Lower leg skin (tissue), 4 donors: ENCODE data around the gene ACKR3. TPM values are rescaled to one million over a fixed set of nuclear protein-coding genes. Genes with fewer than 3 reads are reported as not detected.

ENCODE experiments used
- DNase-seq, 2 donors: peaks; one replicate each; pipeline ENCODE4 v3.0.0-alpha.2; 2019; ENCODE audit warnings: low spot score in 2 of 2
- H3K4me3 ChIP-seq: fragments of 200-600 bp; sonication (generic); 2 replicates; pipeline ENCODE4 v1.5.1; 2017; ENCODE audit warnings: mild to moderate bottlenecking, low read depth; ENCODE audit not compliant: poor library complexity, severe bottlenecking
- POLR2A ChIP-seq, 2 donors: fragments of 450-650 bp; IDR thresholded peaks; one replicate each; pipeline ENCODE4 v1.6.1; 2016 to 2017; ENCODE audit warnings: antibody characterized with exemption in 2 of 2, mild to moderate bottlenecking in 1 of 2, moderate library complexity in 1 of 2
- WGBS, 2 donors: methylation state at CpG; one replicate each; pipeline ENCODE4 v1.1.5; 2018; 5-methylcytosine and 5-hydroxymethylcytosine counted together
- intact Hi-C: fragments of 100-400 bp; cut with DNase I; formaldehyde crosslinking; loops from one replicate; pipeline ENCODE4 v1.15.0; 2023; ENCODE audit warnings: low total_unique reads
- total RNA-seq, 4 donors: library from RNA; depleted of rRNA; stranded (reverse); fragments of >200 nt; gene quantifications; one replicate each; pipeline ENCODE4 v1.1.0, GENCODE V29; 2016
- TF ChIP-seq, protein P1 (sequence below), 3 donors: fragments of 450-650 bp; IDR thresholded peaks; one replicate each; pipeline ENCODE4 v1.5.1; 2016; ENCODE audit warnings: antibody characterized with exemption in 3 of 3, mild to moderate bottlenecking in 3 of 3, moderate library complexity in 2 of 3

ACKR3 gene
- total RNA-seq, 4 donors from 2014 or later = 6.7 to 25.0 (median 16.7) TPM

DNA sequence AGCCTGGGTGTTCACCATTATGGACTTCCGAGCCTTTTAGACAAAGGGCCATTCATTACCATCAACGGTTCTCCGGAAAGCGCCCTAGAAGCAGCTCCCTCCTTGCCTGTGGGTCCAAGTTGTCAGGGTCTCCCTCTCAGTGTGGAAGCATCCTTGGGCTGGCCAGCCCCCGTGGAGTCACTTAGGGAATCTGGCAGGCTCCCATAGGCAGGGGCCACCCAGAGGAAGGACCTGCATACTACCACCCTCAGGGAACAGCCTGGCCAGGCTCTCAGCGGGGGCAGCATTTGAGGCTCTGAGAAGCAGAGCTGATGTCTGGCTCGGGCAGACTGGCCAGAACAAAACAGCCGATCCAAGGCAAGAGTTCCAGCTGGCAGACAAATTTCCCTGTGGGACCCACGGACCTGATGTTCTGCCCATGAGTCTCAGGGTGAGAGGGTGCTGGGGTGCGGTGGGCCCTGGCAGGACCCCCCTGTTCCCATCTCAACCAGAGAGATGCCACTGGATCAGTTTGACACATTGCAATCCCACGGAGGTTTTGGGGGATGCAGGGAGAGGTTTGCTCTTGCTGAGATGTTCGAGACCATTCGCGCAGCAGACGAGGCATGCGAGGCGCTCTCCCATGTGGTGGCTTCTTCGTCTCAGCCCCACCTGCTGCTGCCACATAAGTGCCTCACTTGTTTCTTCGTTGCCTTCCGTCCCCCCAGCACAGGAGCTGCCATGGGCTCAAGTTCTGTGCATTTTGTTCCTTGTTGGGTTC lies 56.9 kb downstream of the ACKR3 start:
- 78 to 82% methylated on average over 18 to 20 of the region's 20 CpGs for WGBS, 2 donors
- no peak for DNase-seq
- no peak for TF ChIP-seq POLR2A (IDR thresholded peaks at IDR 0.05)
- TF ChIP-seq, protein P1, sequence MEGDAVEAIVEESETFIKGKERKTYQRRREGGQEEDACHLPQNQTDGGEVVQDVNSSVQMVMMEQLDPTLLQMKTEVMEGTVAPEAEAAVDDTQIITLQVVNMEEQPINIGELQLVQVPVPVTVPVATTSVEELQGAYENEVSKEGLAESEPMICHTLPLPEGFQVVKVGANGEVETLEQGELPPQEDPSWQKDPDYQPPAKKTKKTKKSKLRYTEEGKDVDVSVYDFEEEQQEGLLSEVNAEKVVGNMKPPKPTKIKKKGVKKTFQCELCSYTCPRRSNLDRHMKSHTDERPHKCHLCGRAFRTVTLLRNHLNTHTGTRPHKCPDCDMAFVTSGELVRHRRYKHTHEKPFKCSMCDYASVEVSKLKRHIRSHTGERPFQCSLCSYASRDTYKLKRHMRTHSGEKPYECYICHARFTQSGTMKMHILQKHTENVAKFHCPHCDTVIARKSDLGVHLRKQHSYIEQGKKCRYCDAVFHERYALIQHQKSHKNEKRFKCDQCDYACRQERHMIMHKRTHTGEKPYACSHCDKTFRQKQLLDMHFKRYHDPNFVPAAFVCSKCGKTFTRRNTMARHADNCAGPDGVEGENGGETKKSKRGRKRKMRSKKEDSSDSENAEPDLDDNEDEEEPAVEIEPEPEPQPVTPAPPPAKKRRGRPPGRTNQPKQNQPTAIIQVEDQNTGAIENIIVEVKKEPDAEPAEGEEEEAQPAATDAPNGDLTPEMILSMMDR (IDR thresholded peaks at IDR 0.05) = no peak
- no peak overlapping the region for H3K4me3 ChIP-seq
- intact Hi-C loops = no loop called here

DNA sequence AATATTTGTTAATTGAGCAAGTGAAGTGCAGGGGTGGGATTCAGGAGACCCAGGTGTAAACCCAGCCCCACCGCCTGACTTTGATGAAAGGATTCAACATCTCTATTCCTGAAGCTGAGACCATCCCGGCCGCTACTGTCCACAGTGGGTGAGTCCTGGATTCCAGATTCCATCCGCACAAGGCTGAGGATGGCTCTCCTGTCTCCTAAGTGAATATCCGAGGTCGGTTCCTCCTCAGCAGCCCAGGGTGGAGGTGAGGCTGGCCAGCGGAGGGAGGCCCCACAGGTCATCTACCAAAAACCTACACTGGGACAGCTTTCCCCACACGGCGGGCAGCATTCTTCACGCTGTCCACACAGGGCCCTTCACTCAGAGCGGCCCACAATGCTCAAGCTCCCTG lies 57.6 kb downstream of the ACKR3 start:
- 96 to 97% methylated on average over 9 to 11 of the region's 11 CpGs for WGBS, 2 donors

DNA sequence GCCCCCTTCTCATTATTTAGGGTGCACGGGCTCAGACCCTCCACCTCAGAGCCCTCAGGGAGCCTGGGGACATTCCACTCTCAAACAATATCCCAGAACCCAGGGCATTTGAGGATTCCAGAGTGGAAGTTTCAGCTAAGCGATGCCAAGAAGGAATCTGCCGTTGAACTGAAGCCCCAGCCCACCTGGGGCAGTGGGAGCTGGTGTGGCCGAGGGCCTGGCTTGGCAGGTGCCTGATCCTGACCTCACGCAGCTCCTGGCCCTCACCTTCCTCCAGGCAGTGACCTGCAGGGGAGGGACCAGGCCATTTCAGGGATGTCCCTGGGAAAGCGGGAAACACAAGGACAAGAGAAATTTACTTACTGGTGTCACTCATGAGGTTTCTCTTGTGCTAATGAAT lies 58.2 kb downstream of the ACKR3 start:
- WGBS, 2 donors = 95 to 97% methylated on average over 6 of the region's 6 CpGs
- DNase-seq = peak in 1 of 2 donors; percentile 72
- TF ChIP-seq POLR2A (IDR thresholded peaks at IDR 0.05) = no peak
- TF ChIP-seq, protein P1 (IDR thresholded peaks at IDR 0.05) = no peak
- intact Hi-C loops = no loop called here
- no peak overlapping the region for H3K4me3 ChIP-seq

More for the DNA sequence above, 57.6 kb downstream of the ACKR3 start:
- peak in 1 of 2 donors; percentile 82 for DNase-seq
- no peak overlapping the region for H3K4me3 ChIP-seq
- no peak for TF ChIP-seq POLR2A (IDR thresholded peaks at IDR 0.05)
- TF ChIP-seq, protein P1 (IDR thresholded peaks at IDR 0.05) = no peak
- intact Hi-C loops = no loop called here

DNA sequence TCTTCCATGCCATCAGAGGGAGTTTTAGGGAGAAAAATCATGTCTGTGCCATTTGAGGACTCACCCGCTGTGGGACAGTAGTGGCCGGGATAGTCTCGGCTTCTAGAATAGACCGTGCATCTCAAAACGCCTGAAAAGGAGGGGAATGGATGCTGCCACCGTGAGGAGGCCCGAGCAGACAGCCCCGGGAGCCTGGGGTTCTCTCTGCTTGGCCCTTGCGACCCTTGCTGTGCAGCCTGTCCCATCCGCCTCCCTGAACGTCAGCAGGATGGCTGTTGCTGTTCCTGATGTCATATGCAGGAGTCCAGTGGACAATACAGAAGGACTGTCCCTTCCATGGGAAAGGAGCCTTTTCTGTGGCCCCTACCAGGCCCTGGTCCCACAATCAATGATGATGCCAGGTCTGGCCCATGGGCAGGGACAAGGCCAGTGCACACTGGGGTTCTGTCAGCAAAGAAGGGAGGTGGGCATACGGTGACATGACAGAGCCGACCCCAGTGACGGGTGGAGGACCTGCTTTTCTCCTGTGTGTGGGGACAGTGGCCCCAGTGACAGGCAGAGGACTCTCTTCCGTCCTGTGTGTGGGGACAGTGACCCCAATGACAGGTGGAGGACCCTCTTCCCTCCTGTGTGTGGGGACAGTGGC lies 58.8 kb downstream of the ACKR3 start:
- H3K4me3 ChIP-seq = no peak overlapping the region
- intact Hi-C loops = no loop called here
- TF ChIP-seq, protein P1 (IDR thresholded peaks at IDR 0.05) = no peak
- TF ChIP-seq POLR2A (IDR thresholded peaks at IDR 0.05) = no peak
- WGBS, 2 donors = 96 to 99% methylated on average over 13 to 15 of the region's 15 CpGs
- DNase-seq = peak in 1 of 2 donors; percentile 72

DNA sequence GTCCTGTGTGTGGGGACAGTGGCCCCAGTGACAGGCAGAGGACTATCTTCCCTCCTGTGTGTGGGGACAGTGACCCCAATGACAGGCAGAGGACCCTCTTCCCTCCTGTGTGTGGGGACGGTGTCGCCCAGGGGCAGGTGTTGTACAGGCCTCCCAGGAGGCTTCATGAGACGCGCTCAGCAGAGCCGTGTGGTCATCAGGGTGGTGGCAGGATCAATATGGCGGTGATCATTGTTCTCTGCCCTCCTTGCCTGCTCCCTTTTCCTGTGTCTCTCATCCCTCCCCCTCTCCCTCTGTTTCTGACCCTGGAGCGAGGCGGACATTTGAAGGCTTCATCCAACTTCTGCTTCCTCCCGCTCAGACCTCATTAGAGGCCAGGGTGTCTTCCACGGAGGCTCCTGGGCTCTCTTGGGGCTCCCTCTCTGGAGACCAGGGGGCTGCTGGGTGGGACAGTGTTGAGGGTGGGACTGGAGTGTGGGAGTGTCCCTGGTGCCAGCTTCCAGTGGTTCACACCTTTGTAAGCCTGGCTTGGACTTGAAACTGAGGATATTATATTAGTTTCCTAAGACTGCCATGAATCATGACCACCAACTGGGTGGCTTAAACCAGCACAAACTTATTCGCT lies 59.5 kb downstream of the ACKR3 start:
- 88 to 97% methylated on average over 11 of the region's 11 CpGs for WGBS, 2 donors
- DNase-seq = peak in 1 of 2 donors; percentile 80

More for the DNA sequence above, 59.5 kb downstream of the ACKR3 start:
- intact Hi-C loops = no loop called here
- no peak overlapping the region for H3K4me3 ChIP-seq
- TF ChIP-seq POLR2A (IDR thresholded peaks at IDR 0.05) = no peak
- TF ChIP-seq, protein P1 (IDR thresholded peaks at IDR 0.05) = no peak
